Neutrophil (primary cell): Measurements from ENCODE around the gene TRMU.

Experiments used
- H3K27ac ChIP-seq: fragments of 200-600 bp; sonication (generic); 2 replicates; pipeline ENCODE4 v1.5.1; 2016; ENCODE audit warnings: mild to moderate bottlenecking, moderate library complexity
- H3K27me3 ChIP-seq: fragments of 200-600 bp; sonication (generic); 2 replicates; pipeline ENCODE4 v1.6.0; 2016; ENCODE audit warnings: mild to moderate bottlenecking
- H3K36me3 ChIP-seq: fragments of 200-600 bp; sonication (generic); 2 replicates; pipeline ENCODE4 v1.5.1; 2017
- H3K4me1 ChIP-seq, 2 experiments: fragments of 200-600 bp in 1 of 2; sonication (generic) in 1 of 2; 1 replicate in 1 of 2; 2 replicates in 1 of 2; pipeline versions ENCODE4 v1.5.1 to v1.6.1; 2013 to 2016; ENCODE audit warnings: low read depth in 1 of 2, low read length in 1 of 2, mild to moderate bottlenecking in 1 of 2, moderate library complexity in 1 of 2; ENCODE audit not compliant: control insufficient read depth in 1 of 2, insufficient read depth in 1 of 2
- H3K4me3 ChIP-seq, 2 experiments: fragments of 200-600 bp in 1 of 2; sonication (generic) in 1 of 2; 1 replicate in 1 of 2; 2 replicates in 1 of 2; pipeline ENCODE4 v1.5.1; 2013 to 2016; ENCODE audit warnings: low read depth in 1 of 2, low read length in 1 of 2, mild to moderate bottlenecking in 1 of 2, moderate library complexity in 1 of 2
- H3K9me3 ChIP-seq: fragments of 200-600 bp; sonication (generic); 2 replicates; pipeline ENCODE4 v1.5.1; 2016
- TF ChIP-seq, protein P1 (sequence below): fragments of 200-600 bp; sonication (generic); IDR thresholded peaks from 2 replicates; pipeline ENCODE4 v1.5.1; 2016; ENCODE audit warnings: antibody characterized with exemption

Gene TRMU

DNA sequence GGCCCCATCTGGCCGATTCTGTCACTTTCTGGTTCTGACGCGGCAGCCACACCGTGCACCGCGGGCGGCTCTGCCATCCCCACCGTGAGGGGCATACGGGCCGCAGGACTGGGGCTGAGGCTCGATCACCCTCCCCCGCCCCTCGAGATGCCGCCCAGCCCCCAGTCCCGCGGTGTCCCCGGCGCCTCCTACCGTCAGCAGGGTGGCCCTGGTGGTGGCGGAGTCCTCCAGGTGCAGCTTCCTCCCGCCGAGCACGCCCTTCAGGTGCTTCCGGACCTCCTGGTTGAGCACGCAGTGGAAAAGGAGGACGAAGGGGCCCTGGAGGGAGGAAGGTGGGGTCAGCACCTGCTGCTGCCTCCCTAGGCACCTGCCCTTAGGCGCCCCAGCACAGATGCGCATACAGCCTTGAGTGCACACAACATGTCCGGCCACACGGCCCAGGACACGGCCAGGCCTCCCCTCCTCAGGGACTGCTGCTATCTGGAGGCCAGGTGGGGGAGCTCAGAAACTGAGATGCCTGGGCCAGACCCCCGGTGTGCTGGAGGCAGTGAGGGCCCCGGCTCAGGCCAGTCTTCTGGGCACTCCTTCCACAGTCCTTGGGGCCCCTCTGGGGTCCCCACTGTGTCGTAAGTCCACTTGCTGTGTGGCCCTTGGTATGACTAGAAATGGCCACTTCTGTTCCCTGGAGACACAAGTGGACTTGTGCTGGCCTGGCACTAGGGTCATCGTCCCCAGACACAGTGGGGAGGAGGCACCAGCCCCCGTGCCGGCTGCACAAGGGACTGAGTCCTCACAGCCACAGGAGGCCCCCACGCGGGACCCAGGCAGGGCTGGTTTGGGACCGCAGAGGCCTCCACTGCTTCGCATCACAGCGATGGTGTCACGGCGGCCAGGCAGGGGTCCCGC, 31.5 kb downstream of the TRMU start:
- H3K27ac ChIP-seq, result no peak overlapping the region
- H3K4me3 ChIP-seq, result no peak overlapping the region
- no peaks in the 10 kb centered on the region for H3K36me3 ChIP-seq
- no peaks in the 10 kb centered on the region for H3K9me3 ChIP-seq
- H3K27me3 ChIP-seq, result peaks cover 23% of the 10 kb centered on the region
- no peaks in the 10 kb centered on the region for H3K4me1 ChIP-seq
- TF ChIP-seq, protein P1, sequence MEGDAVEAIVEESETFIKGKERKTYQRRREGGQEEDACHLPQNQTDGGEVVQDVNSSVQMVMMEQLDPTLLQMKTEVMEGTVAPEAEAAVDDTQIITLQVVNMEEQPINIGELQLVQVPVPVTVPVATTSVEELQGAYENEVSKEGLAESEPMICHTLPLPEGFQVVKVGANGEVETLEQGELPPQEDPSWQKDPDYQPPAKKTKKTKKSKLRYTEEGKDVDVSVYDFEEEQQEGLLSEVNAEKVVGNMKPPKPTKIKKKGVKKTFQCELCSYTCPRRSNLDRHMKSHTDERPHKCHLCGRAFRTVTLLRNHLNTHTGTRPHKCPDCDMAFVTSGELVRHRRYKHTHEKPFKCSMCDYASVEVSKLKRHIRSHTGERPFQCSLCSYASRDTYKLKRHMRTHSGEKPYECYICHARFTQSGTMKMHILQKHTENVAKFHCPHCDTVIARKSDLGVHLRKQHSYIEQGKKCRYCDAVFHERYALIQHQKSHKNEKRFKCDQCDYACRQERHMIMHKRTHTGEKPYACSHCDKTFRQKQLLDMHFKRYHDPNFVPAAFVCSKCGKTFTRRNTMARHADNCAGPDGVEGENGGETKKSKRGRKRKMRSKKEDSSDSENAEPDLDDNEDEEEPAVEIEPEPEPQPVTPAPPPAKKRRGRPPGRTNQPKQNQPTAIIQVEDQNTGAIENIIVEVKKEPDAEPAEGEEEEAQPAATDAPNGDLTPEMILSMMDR, result no peak

- H3K4me3 ChIP-seq, result no peak overlapping the region
These were observed 32.2 kb downstream of the TRMU start for GRCh38 chr22:46367707-46368191.

DNA sequence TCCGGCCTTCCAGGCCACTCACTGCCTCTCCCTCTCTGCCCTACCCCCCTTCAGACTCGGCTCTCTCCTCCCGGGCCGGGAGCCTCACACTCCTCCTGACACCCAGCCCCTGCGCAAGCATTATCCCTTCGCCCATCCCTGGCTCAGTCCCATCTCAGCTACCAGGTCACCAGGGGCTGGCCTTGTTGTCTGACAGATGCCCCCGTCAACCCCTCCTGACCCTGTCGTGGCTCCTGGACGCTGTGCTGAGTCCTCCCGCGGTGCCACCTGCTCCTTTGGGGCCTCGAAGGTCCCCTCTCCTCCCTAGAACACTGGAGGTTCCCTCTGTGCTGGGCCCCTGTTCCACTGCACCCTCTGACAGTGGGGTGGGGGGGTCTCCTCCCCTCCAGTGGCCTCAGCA, 32.9 kb downstream of the TRMU start:
- TF ChIP-seq, protein P1, result no peak
- no peaks in the 10 kb centered on the region for H3K9me3 ChIP-seq
- H3K4me3 ChIP-seq, result no peak overlapping the region
- no peak overlapping the region for H3K27ac ChIP-seq
- H3K27me3 ChIP-seq, result peaks cover 37% of the 10 kb centered on the region
- no peaks in the 10 kb centered on the region for H3K36me3 ChIP-seq
- H3K4me1 ChIP-seq, result no peaks in the 10 kb centered on the region

More at GRCh38 chr22:46367707-46368191, 32.2 kb downstream of the TRMU start:
- TF ChIP-seq, protein P1, result peak; percentile 17
- H3K4me1 ChIP-seq, result no peaks in the 10 kb centered on the region
- no peaks in the 10 kb centered on the region for H3K9me3 ChIP-seq
- H3K27ac ChIP-seq, result no peak overlapping the region
- no peaks in the 10 kb centered on the region for H3K36me3 ChIP-seq
- peaks cover 30% of the 10 kb centered on the region for H3K27me3 ChIP-seq

DNA sequence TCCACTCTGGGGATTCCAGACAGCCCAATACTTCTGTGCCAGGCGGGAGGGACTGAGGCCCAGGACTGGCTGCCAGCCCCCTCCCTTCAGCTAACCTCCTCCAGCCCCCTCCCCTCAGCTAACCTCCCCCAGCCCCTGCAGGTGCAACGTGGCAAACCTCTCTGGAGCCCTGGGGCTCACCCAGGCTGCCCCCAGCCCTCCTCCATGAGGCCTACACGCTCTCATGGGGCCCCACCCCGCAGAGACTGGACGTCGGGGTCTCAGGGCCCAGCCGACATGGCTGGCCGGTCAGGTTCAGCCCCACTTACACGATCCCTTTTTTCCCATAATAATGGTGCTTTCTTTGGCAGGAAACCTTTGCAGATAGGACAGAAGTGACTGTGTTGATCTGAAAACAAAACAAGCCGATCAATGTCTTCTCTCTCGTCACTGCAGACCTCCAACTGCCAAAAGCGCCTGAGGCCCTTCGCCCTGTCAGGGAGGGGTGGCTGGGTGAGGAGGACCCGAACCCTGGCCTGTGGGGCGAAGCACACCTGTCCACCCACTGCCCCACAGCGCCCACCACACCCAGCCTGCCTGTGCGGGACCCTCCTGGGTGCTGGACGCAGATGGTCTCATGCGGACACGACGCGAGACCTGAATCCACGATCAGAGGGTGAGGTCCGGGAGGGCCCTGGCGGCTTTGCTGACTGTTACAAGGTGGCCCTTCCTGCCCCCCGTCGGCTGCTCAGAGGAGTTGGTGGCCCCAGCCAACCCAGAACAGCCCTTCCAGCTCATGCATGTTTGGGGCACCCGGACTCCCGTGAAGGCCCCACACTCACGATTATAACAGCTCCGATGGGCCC, 33.6 kb downstream of the TRMU start:
- TF ChIP-seq, protein P1, result no peak
- Histone ChIP-seq H3K9me3 (no peaks in the 10 kb centered on the region), H3K36me3 (no peaks in the 10 kb centered on the region)

GRCh38 chr22:46369716-46370583, 34.4 kb downstream of the TRMU start:
- Histone ChIP-seq H3K9me3 (no peaks in the 10 kb centered on the region), H3K36me3 (no peaks in the 10 kb centered on the region), H3K27me3 (peaks cover 52% of the 10 kb centered on the region), H3K4me1 (no peaks in the 10 kb centered on the region), H3K4me3 (no peak overlapping the region), H3K27ac (no peak overlapping the region)
- TF ChIP-seq, protein P1, result no peak

More for the DNA sequence above, 33.6 kb downstream of the TRMU start:
- no peak overlapping the region for H3K4me3 ChIP-seq
- H3K27me3 ChIP-seq, result peaks cover 44% of the 10 kb centered on the region
- H3K4me1 ChIP-seq, result no peaks in the 10 kb centered on the region
- H3K27ac ChIP-seq, result no peak overlapping the region
